ENCODE measurements around the gene DDR2. TPM values are rescaled to one million over a fixed set of nuclear protein-coding genes. Genes with fewer than 3 reads are reported as not detected.
A peak's percentile ranks its signal among the peaks of the same experiment; 100 is the strongest.
"Not testable (repeated sequence)": the region's sequence is repeated elsewhere in the genome, so short reads cannot be mapped to it uniquely, and the experiment has no call there.

The DDR2 gene
- 1.8 and 54.4 TPM in 2 replicates for total RNA-seq (ENCODE audit: low replicate concordance)
- long read RNA-seq, partial matches to known transcripts: 1 of 4 reads
- long read RNA-seq, other reads (novel, unspliced or antisense): 2 of 4 reads

DNA sequence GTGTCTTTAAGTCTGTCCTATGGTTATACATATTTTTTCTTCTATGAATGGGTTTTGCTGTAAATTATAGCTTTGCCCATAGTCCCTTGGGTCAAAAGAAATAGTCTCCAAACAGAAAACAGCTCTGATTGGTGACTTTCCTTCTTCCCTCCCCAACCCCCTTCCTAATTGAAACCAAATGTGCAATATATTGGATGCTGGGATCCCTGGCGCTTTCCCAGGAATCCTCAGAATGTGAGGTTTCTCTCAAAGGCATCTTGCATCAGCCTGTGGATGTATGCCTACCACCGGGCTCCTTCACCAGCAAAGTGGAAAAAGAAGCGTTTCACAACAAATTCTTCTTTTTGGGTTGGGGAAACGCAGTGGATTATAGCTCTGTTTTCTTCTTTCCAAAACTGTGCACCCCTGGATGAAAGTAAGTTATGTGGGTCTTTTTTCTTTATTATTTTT is at the start of gene DDR2:
Gene DDR2, plus strand, starts transcription at position 248 of the 450 bp plus-strand sequence. CDS start 86,600 bp downstream, outside the sequence.
- Mint-ChIP-seq H3K9me3 (no peaks in the 10 kb centered on the region), H3K36me3 (no peaks in the 10 kb centered on the region), H3K4me1 (ENCODE audit: unreplicated experiment) (peaks cover 48% of the 10 kb centered on the region), H3K4me3 (peak within 1 kb of the TSS; percentile 88), H3K27ac (peak within 1 kb of the TSS; percentile 37), H3K27me3 (no peaks in the 10 kb centered on the region)
- TF ChIP-seq, protein P1, sequence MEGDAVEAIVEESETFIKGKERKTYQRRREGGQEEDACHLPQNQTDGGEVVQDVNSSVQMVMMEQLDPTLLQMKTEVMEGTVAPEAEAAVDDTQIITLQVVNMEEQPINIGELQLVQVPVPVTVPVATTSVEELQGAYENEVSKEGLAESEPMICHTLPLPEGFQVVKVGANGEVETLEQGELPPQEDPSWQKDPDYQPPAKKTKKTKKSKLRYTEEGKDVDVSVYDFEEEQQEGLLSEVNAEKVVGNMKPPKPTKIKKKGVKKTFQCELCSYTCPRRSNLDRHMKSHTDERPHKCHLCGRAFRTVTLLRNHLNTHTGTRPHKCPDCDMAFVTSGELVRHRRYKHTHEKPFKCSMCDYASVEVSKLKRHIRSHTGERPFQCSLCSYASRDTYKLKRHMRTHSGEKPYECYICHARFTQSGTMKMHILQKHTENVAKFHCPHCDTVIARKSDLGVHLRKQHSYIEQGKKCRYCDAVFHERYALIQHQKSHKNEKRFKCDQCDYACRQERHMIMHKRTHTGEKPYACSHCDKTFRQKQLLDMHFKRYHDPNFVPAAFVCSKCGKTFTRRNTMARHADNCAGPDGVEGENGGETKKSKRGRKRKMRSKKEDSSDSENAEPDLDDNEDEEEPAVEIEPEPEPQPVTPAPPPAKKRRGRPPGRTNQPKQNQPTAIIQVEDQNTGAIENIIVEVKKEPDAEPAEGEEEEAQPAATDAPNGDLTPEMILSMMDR (conservative IDR thresholded peaks at IDR 0.05): no peak
- DNase-seq (ENCODE audit: extremely low spot score, unreplicated experiment): no peak

DNA sequence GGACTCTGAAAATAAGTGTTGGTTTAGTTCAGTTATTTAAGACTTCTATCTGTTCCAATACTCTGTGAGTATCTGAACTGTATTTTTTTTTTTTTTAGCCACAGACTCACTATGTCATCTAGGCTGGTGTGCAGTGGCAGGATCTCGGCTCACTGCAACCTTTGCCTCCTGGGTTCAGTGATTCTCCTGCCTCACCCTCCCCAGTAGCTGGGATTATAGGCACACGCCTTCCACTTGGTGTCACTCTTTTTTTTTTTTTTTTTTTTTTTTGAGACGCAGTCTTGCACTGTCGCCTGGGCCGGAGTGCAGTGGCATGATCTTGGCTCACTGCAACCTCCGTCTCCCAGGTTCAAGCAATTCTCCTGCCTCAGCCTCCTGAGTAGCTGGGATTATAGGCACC is 49.4 kb upstream of the DDR2 start:
- H3K27me3 Mint-ChIP-seq; DNase-seq (ENCODE audit: extremely low spot score, unreplicated experiment); H3K4me1 Mint-ChIP-seq (ENCODE audit: unreplicated experiment); H3K9me3 Mint-ChIP-seq; H3K27ac Mint-ChIP-seq; H3K4me3 Mint-ChIP-seq: not testable (repeated sequence)
- H3K36me3 Mint-ChIP-seq: peaks cover 18% of the 10 kb centered on the region

DNA sequence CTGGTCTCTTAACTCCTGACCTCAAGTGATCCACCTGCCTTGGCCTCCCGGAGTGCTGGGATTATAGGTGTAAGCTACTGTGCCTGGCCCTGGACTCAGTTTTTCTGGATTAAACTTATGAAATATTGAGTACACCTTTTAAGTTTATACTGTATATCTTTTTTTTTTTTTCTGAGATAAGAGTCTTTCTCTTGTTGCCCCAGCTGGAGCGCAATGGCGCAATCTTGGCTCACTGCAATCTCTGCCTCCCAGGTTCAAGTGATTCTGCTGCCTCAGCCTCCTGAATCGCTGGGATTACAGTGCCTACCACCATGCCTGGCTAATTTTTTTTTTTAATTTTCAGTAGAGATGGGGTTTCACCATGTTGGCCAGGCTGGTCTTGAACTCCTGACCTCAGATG is 47.2 kb upstream of the DDR2 start:
- not testable (repeated sequence) for DNase-seq (ENCODE audit: extremely low spot score, unreplicated experiment); H3K4me1 Mint-ChIP-seq (ENCODE audit: unreplicated experiment); H3K9me3 Mint-ChIP-seq; H3K27me3 Mint-ChIP-seq; H3K27ac Mint-ChIP-seq; H3K4me3 Mint-ChIP-seq
- peaks cover 19% of the 10 kb centered on the region for H3K36me3 Mint-ChIP-seq

DNA sequence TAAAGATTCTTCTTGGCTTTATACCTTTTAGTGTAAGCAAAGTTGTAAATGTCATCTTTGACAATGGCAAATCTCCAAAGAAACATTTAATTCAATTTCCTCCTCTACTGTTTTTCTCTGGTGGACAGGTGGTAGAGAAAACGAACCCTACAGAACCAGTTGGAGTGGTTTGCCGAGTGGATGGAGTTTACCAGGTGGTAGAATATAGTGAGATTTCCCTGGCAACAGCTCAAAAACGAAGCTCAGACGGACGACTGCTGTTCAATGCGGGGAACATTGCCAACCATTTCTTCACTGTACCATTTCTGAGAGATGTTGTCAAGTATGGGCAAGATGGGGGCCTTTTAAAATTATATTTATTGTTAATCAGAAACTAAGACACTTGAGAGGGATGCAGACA is 44.9 kb upstream of the DDR2 start:
- DNase-seq (ENCODE audit: extremely low spot score, unreplicated experiment): no peak
- TF ChIP-seq, protein P1 (conservative IDR thresholded peaks at IDR 0.05): no peak
- peaks cover 4% of the 10 kb centered on the region for H3K4me1 Mint-ChIP-seq (ENCODE audit: unreplicated experiment)
- H3K4me3 Mint-ChIP-seq: no peak overlapping the region
- H3K36me3 Mint-ChIP-seq: peaks cover 11% of the 10 kb centered on the region
- no peaks in the 10 kb centered on the region for H3K27me3 Mint-ChIP-seq
- H3K9me3 Mint-ChIP-seq: no peaks in the 10 kb centered on the region
- no peak overlapping the region for H3K27ac Mint-ChIP-seq

DNA sequence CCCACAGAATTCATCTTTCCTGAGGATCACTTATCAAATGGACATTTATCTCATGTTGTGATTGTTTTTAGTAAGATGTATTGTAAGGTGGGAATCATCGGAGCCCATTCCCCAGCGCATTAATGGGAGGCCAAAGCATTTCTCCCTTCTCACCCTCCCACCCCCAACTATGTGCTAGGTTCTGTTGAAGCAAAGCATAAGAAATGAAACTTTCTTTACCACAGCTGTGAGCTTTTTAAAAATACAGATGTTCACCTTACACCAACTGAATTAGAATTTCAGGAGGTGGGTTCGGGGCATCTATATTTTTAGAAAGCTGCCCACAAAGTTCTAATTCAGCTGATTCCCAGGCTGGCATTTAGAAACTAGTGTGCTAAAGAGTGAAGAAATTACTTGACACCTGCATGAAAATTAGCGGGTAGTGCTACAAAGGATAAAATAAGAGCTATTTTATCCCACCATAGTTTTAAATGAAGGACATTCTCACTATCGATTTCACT is 44.5 kb upstream of the DDR2 start:
- H3K36me3 Mint-ChIP-seq: peaks cover 16% of the 10 kb centered on the region
- H3K27ac Mint-ChIP-seq: no peak overlapping the region
- no peak overlapping the region for H3K4me3 Mint-ChIP-seq
- DNase-seq (ENCODE audit: extremely low spot score, unreplicated experiment): no peak
- H3K9me3 Mint-ChIP-seq: no peaks in the 10 kb centered on the region
- H3K4me1 Mint-ChIP-seq (ENCODE audit: unreplicated experiment): peaks cover 4% of the 10 kb centered on the region
- TF ChIP-seq, protein P1 (conservative IDR thresholded peaks at IDR 0.05): no peak
- no peaks in the 10 kb centered on the region for H3K27me3 Mint-ChIP-seq

DNA sequence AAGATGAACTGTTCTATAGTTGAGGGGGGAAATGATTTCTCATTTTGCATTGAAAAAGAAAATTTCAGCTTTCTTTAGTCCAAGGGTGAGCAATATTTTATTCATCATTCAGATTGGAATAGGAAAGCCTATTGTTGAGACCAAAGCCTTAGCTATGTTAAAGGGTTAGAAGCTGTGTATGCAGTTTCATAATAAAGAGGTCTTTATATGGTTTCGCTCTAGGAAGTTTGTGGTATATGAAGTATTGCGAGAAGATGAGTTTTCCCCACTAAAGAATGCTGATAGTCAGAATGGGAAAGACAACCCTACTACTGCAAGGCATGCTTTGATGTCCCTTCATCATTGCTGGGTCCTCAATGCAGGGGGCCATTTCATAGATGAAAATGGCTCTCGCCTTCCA is 42.2 kb upstream of the DDR2 start:
- Mint-ChIP-seq H3K36me3 (peaks cover 20% of the 10 kb centered on the region), H3K27ac (no peak overlapping the region)

More for the DNA sequence above, 42.2 kb upstream of the DDR2 start:
- H3K4me1 Mint-ChIP-seq (ENCODE audit: unreplicated experiment): peaks cover 4% of the 10 kb centered on the region
- no peaks in the 10 kb centered on the region for H3K9me3 Mint-ChIP-seq
- no peaks in the 10 kb centered on the region for H3K27me3 Mint-ChIP-seq
- TF ChIP-seq, protein P1 (conservative IDR thresholded peaks at IDR 0.05): no peak
- no peak for DNase-seq (ENCODE audit: extremely low spot score, unreplicated experiment)
- H3K4me3 Mint-ChIP-seq: no peak overlapping the region
